Kidney (tissue), 14 donors: ENCODE results near the gene CLCN2. TPM values are rescaled to one million over a fixed set of nuclear protein-coding genes. Genes with fewer than 3 reads are reported as not detected.
"Not testable (repeated sequence)": the region's sequence is repeated elsewhere in the genome, so short reads cannot be mapped to it uniquely, and the experiment has no call there.

Experiments
- DNase-seq, 5 donors: peaks; one replicate each; pipeline ENCODE4 v3.0.0-alpha.2; 2013 to 2020
- FAIRE-seq: peaks from 2 replicates; lab custom pipeline; 2012; peaks lifted over from hg19 to GRCh38; lab: Jason Lieb, UNC
- H3K27ac ChIP-seq, 2 donors: one replicate each; pipeline ENCODE4 v1.7.0; 2013; ENCODE audit warnings: low read depth in 2 of 2, low read length in 2 of 2, inconsistent platforms in 1 of 2
- H3K27me3 ChIP-seq: one replicate; pipeline ENCODE4 v1.7.1; 2013; ENCODE audit warnings: low read length, inconsistent platforms; ENCODE audit not compliant: control insufficient read depth, insufficient read depth
- H3K36me3 ChIP-seq, 3 donors: one replicate each; pipeline versions ENCODE4 v1.7.0 to v1.7.1; 2013; ENCODE audit warnings: low read length in 3 of 3, control low read depth in 1 of 3, inconsistent platforms in 1 of 3; ENCODE audit not compliant: insufficient read depth in 3 of 3, control insufficient read depth in 2 of 3
- H3K4me1 ChIP-seq, 3 donors: one replicate each; pipeline versions ENCODE4 v1.7.0 to v1.7.1; 2013; ENCODE audit warnings: low read length in 3 of 3, inconsistent platforms in 1 of 3, low read depth in 1 of 3; ENCODE audit not compliant: control insufficient read depth in 2 of 3, insufficient read depth in 2 of 3
- H3K4me3 ChIP-seq, 3 donors: one replicate each; pipeline versions ENCODE4 v1.7.0 to v1.8.1; 2013; ENCODE audit warnings: low read length in 3 of 3, control low read depth in 1 of 3, inconsistent platforms in 1 of 3
- H3K9ac ChIP-seq, 3 donors: one replicate each; pipeline versions ENCODE4 v1.7.0 to v1.7.1; 2013; ENCODE audit warnings: low read length in 3 of 3, control low read depth in 1 of 3, inconsistent platforms in 1 of 3
- H3K9me3 ChIP-seq, 3 donors: one replicate each; pipeline versions ENCODE4 v1.7.0 to v1.7.1; 2013; ENCODE audit warnings: low read length in 3 of 3, control low read depth in 1 of 3, inconsistent platforms in 1 of 3; ENCODE audit not compliant: control insufficient read depth in 2 of 3, insufficient read depth in 1 of 3
- CTCF ChIP-seq: IDR thresholded peaks from 3 replicates; pipeline ENCODE4 v1.5.1; 2012; ENCODE audit warnings: mild to moderate bottlenecking, moderate library complexity, borderline replicate concordance; ENCODE audit not compliant: insufficient read depth; ENCODE audit errors: extremely low read depth
- intact Hi-C: fragments of 100-400 bp; cut with DNase I; formaldehyde crosslinking; loops from one replicate; pipeline ENCODE4 v1.11.1; 2022
- polyA plus RNA-seq: library from polyadenylated mRNA; stranded (reverse); fragments of 350-450 nt; fragmentation: Illumina TruSeq; extraction: RNeasy Lipid Tissue Mini Kit (QIAGEN cat#74804); gene quantifications from one replicate; pipeline ENCODE4 v1.2.3, GENCODE V29; 2014; ENCODE audit warnings: low read depth, low replicate concordance; ENCODE audit not compliant: insufficient read depth
- total RNA-seq: library from RNA; stranded (reverse); fragmentation: NEBNext Ultra II Directional; extraction: Animal tissue kit (Norgen Biotek cat#: 25700); gene quantifications from one replicate; pipeline ENCODE4 v1.2.1, GENCODE V29; 2021
- donor health status: control.
- donor health status: control.
- donor health status: control.
- donor health status: control.
- donor health status: control.
- donor health status: DM: yes; HTN: yes; CAD: no.
- donor health status: Normal renal cell carcinoma (clear cell type).

Gene CLCN2
- total and polyA plus RNA-seq, 2 donors from 2014 or later: 6.4 to 10.4 TPM

GRCh38 chr3:184341925-184342324 is 19.5 kb downstream of the CLCN2 start:
- Histone ChIP-seq H3K9ac (no peak overlapping the region), H3K27ac (no peak overlapping the region), H3K36me3 (peaks cover 2 to 6% (median 6%) of the 10 kb centered on the region in 3 donors), H3K9me3 (no peaks in the 10 kb centered on the region), H3K4me3 (no peak overlapping the region), H3K27me3 (no peaks in the 10 kb centered on the region), H3K4me1 (peaks cover 0 to 21% (median 6%) of the 10 kb centered on the region in 3 donors)
- peak in 1 of 5 donors; percentile 88 for DNase-seq
- no peak for TF ChIP-seq CTCF
- intact Hi-C loops: no loop called here
- FAIRE-seq: no peak

- H3K4me1 ChIP-seq: peaks cover 0 to 29% (median 11%) of the 10 kb centered on the region in 3 donors
- DNase-seq, H3K4me3 ChIP-seq, H3K9me3 ChIP-seq, FAIRE-seq, H3K27me3 ChIP-seq, H3K9ac ChIP-seq, H3K27ac ChIP-seq, intact Hi-C loops: not testable (repeated sequence)
- peaks cover 2 to 14% (median 7%) of the 10 kb centered on the region in 3 donors for H3K36me3 ChIP-seq
Observed at GRCh38 chr3:184339451-184340135, 21.8 kb downstream of the CLCN2 start.

GRCh38 chr3:184339001-184339400 is 22.4 kb downstream of the CLCN2 start:
- FAIRE-seq (no peak), DNase-seq (no peak)
- no peaks in the 10 kb centered on the region for H3K9me3 ChIP-seq
- no peaks in the 10 kb centered on the region for H3K27me3 ChIP-seq
- peaks cover 6 to 19% (median 7%) of the 10 kb centered on the region in 3 donors for H3K36me3 ChIP-seq
- H3K4me3 ChIP-seq: peak overlapping the region in 1 of 3 donors; percentile 39
- TF ChIP-seq CTCF: no peak
- H3K27ac ChIP-seq: peak overlapping the region; percentile 65 to 74
- H3K4me1 ChIP-seq: peaks cover 0 to 29% (median 11%) of the 10 kb centered on the region in 3 donors
- intact Hi-C loops: no loop called here
- peak overlapping the region in 1 of 3 donors; percentile 44 for H3K9ac ChIP-seq

GRCh38 chr3:184338511-184338945 is 22.9 kb downstream of the CLCN2 start:
- intact Hi-C loops: no loop called here
- DNase-seq (peak; percentile 89 to 95 (median 92)), FAIRE-seq (no peak)
- H3K9me3 ChIP-seq: no peaks in the 10 kb centered on the region
- H3K4me3 ChIP-seq: peak overlapping the region in 2 of 3 donors; percentile 10 to 39
- no peaks in the 10 kb centered on the region for H3K27me3 ChIP-seq
- H3K4me1 ChIP-seq: peaks cover 0 to 29% (median 11%) of the 10 kb centered on the region in 3 donors
- H3K27ac ChIP-seq: peak overlapping the region; percentile 93 to 95
- peak overlapping the region in 1 of 3 donors; percentile 78 for H3K9ac ChIP-seq
- H3K36me3 ChIP-seq: peaks cover 7 to 24% (median 12%) of the 10 kb centered on the region in 3 donors
- TF ChIP-seq CTCF: no peak
